HepG2 (cell line): Measurements from ENCODE around the gene HOXD3. TPM values are rescaled to one million over a fixed set of nuclear protein-coding genes. Genes with fewer than 3 reads are reported as not detected.

Experiments
- ATAC-seq: fragments of 200-7000 bp; cut with Tn5 transposase; 3 replicates; pipeline ENCODE4 v1.9.1; 2020; ENCODE audit warnings: mild to moderate bottlenecking, moderate library complexity
- BruUV-seq: library from RNA; stranded (reverse); fragments of 400-500 nt; replicated peaks from 2 replicates; lab custom pipeline; 2021; lab: Mats Ljungman, UMichigan
- CTCF ChIA-PET: fragments of 300-600 bp; formaldehyde crosslinking; extraction: SDS; loops from one replicate; lab custom pipeline; 2021; ENCODE audit warnings: low total read pairs, inconsistent platforms, low intra/inter-chr PET ratio; lab: Yijun Ruan, JAX
- POLR2A ChIA-PET: fragments of 350-600 bp; sonication (Branson Sonifier 250); formaldehyde crosslinking; loops from one replicate; lab custom pipeline; 2020; ENCODE audit warnings: antibody characterized with exemption, inconsistent platforms; lab: Yijun Ruan, JAX
- DNase-seq: peaks from one replicate; pipeline ENCODE4 v3.0.0-alpha.2; 2015; ENCODE audit warnings: low spot score
- FAIRE-seq: peaks from 3 replicates; lab custom pipeline; 2011; peaks lifted over from hg19 to GRCh38; lab: Jason Lieb, UNC
- H2AFZ ChIP-seq: one replicate; pipeline ENCODE4 v1.6.1; 2011; ENCODE audit warnings: low read length, inconsistent platforms
- H3K27ac ChIP-seq: fragments of 300-600 bp; 3 replicates; pipeline ENCODE4 v1.8.0; 2011; ENCODE audit warnings: mixed run types, mild to moderate bottlenecking, mixed read lengths, low read length, inconsistent platforms; ENCODE audit not compliant: insufficient read depth; ENCODE audit errors: extremely low read length
- H3K27me3 ChIP-seq, 2 experiments: fragments of 200-600 bp in 1 of 2; 2 replicates in 1 of 2; 3 replicates in 1 of 2; pipeline versions ENCODE4 v1.6.0 to v1.8.0; 2011; ENCODE audit warnings: low read length in 2 of 2, mild to moderate bottlenecking in 2 of 2, moderate library complexity in 2 of 2, inconsistent platforms in 1 of 2; ENCODE audit not compliant: insufficient read depth in 2 of 2, control insufficient read depth in 1 of 2
- H3K36me3 ChIP-seq, 2 experiments: fragments of 200-600 bp in 1 of 2; replicated peaks in 1 of 2; 2 replicates in 1 of 2; 3 replicates in 1 of 2; pipeline versions ENCODE4 v1.5.1 to v1.8.0; 2011; ENCODE audit warnings: low read length in 2 of 2, inconsistent platforms in 1 of 2; ENCODE audit not compliant: insufficient read depth in 2 of 2, control insufficient read depth in 1 of 2
- H3K4me1 ChIP-seq: 2 replicates; pipeline ENCODE4 v1.5.1; 2012; ENCODE audit warnings: low read length, inconsistent platforms; ENCODE audit not compliant: insufficient read depth
- H3K4me2 ChIP-seq: 2 replicates; pipeline ENCODE4 v1.6.0; 2011; ENCODE audit warnings: low read depth, low read length, inconsistent platforms
- H3K4me3 ChIP-seq, 3 experiments: fragments of 200-600 bp in 1 of 3; sonication (generic), shearing (Covaris generic) in 1 of 3; replicated peaks in 1 of 3; 2 replicates each; pipeline ENCODE4 v1.5.1; 2011 to 2016; ENCODE audit warnings: low read length in 3 of 3, inconsistent platforms in 2 of 3, low read depth in 2 of 3, mild to moderate bottlenecking in 2 of 3, control low read depth in 1 of 3, mixed read lengths in 1 of 3; ENCODE audit not compliant: insufficient read depth in 1 of 3
- H3K79me2 ChIP-seq: one replicate; pipeline ENCODE4 v1.6.1; 2011; ENCODE audit warnings: low read length, inconsistent platforms; ENCODE audit not compliant: insufficient read depth
- H3K9ac ChIP-seq: 2 replicates; pipeline ENCODE4 v1.6.0; 2011; ENCODE audit warnings: mild to moderate bottlenecking, low read depth, low read length, inconsistent platforms; ENCODE audit not compliant: insufficient read depth
- H3K9me3 ChIP-seq: 2 replicates; pipeline ENCODE4 v1.5.1; 2012; ENCODE audit warnings: mild to moderate bottlenecking, low read length
- H4K20me1 ChIP-seq: 2 replicates; pipeline ENCODE4 v1.6.0; 2011; ENCODE audit warnings: inconsistent platforms, mild to moderate bottlenecking, low read length, moderate library complexity; ENCODE audit not compliant: insufficient read depth
- EHMT2 ChIP-seq: fragments of 200-600 bp; sonication (generic); IDR thresholded peaks from 2 replicates; pipeline ENCODE4 v1.7.0; 2017; ENCODE audit warnings: antibody characterized with exemption, low read depth, low read length, borderline replicate concordance
- GABPA ChIP-seq, 2 experiments: IDR thresholded peaks; 2 replicates each; pipeline ENCODE4 v1.6.1; 2011 to 2016; ENCODE audit warnings: low read depth in 2 of 2, low read length in 1 of 2, missing biosample characterization in 1 of 2, missing genetic modification characterization in 1 of 2
- HNF1A ChIP-seq, 2 experiments: sonication (generic) in 1 of 2; formaldehyde crosslinking in 1 of 2; IDR thresholded peaks; 2 replicates each; pipeline versions ENCODE4 v1.4.0 to v1.6.1; 2016 to 2020; ENCODE audit warnings: borderline replicate concordance in 1 of 2, low read depth in 1 of 2, mild to moderate bottlenecking in 1 of 2, missing genetic modification reagents in 1 of 2
- KDM4B ChIP-seq: sonication (generic); formaldehyde crosslinking; IDR thresholded peaks from 2 replicates; pipeline ENCODE4 v1.4.0; 2020; ENCODE audit warnings: missing genetic modification reagents
- KIAA2018 ChIP-seq: sonication (generic); formaldehyde crosslinking; IDR thresholded peaks from 2 replicates; pipeline ENCODE4 v1.5.0; 2020; ENCODE audit warnings: mild to moderate bottlenecking, missing genetic modification reagents, borderline replicate concordance
- PAX8 ChIP-seq: sonication (generic); formaldehyde crosslinking; IDR thresholded peaks from 2 replicates; pipeline ENCODE4 v1.8.0; 2022; ENCODE audit warnings: mild to moderate bottlenecking, missing genetic modification reagents, borderline replicate concordance
- PHF20 ChIP-seq: sonication (generic); formaldehyde crosslinking; IDR thresholded peaks from 2 replicates; pipeline ENCODE4 v1.5.0; 2020; ENCODE audit warnings: mild to moderate bottlenecking, missing genetic modification reagents
- RCOR2 ChIP-seq: IDR thresholded peaks from 2 replicates; pipeline ENCODE4 v1.6.1; 2016; ENCODE audit warnings: missing biosample characterization, missing genetic modification reagents
- SAFB2 ChIP-seq: sonication (generic); formaldehyde crosslinking; IDR thresholded peaks from 2 replicates; pipeline ENCODE4 v1.5.1; 2020; ENCODE audit warnings: missing genetic modification reagents, low read depth, mild to moderate bottlenecking, borderline replicate concordance
- SRSF4 ChIP-seq: fragments of 200-400 bp; formaldehyde crosslinking; IDR thresholded peaks from one replicate; pipeline ENCODE4 v1.6.1; 2018; ENCODE audit warnings: mild to moderate bottlenecking, low read depth, low read length, moderate library complexity; ENCODE audit not compliant: poor library complexity, severe bottlenecking
- ZNF124 ChIP-seq: sonication (generic); formaldehyde crosslinking; IDR thresholded peaks from 2 replicates; pipeline ENCODE4 v1.4.0; 2020; ENCODE audit warnings: missing genetic modification reagents
- ZSCAN29 ChIP-seq: sonication (generic); formaldehyde crosslinking; conservative IDR thresholded peaks from 2 replicates; pipeline ENCODE4 v1.4.0; 2020; ENCODE audit warnings: mild to moderate bottlenecking, missing genetic modification reagents
- WGBS: methylation state at CpG from one replicate; pipeline ENCODE4 v1.1.6; 2017; ENCODE audit warnings: low lambda C conversion rate; 5-methylcytosine and 5-hydroxymethylcytosine counted together
- in situ Hi-C: cut with HindIII; loops from 2 replicates; pipeline ENCODE4 v1.10.0; 2017; ENCODE audit warnings: low pct_unique_long_range_greater_than_20kb; ENCODE audit not compliant: extremely low pct_ligation_motif_present
- intact Hi-C: fragments of 100-400 bp; cut with micrococcal nuclease; formaldehyde crosslinking; loops from one replicate; pipeline ENCODE4 v1.10.0; 2022; ENCODE audit not compliant: unreplicated experiment
- polyA plus RNA-seq, 8 experiments: library from polyadenylated mRNA; depleted of rRNA in 3 of 8; stranded (reverse) in 7 of 8; unstranded in 1 of 8; fragments of >200 nt; fragmentation: Illumina TruSeq in 4 of 8; extraction: Trizol in 4 of 8; gene quantifications; 2 replicates each; pipeline versions ENCODE4 v1.2.1 to v1.2.3, GENCODE V29; 2011 to 2016; ENCODE audit warnings: low read depth in 4 of 8, missing spikeins in 1 of 8, mixed read lengths in 1 of 8; ENCODE audit not compliant: insufficient read depth in 1 of 8
- total RNA-seq, 5 experiments: library from RNA; depleted of rRNA; stranded (reverse); fragments of >200 nt; fragmentation: Illumina TruSeq; extraction: Trizol; gene quantifications; 2 replicates each; pipeline ENCODE4 v1.2.3, GENCODE V29; 2016; ENCODE audit warnings: low read depth in 1 of 5

The HOXD3 gene
- total and polyA plus RNA-seq, 2 of the 13 experiments (the other 11 are each of a cell fraction or from before 2014, with no cell fraction given) = 0.05 to 0.09 TPM

- WGBS = 19% methylated on average over 7 of the region's 7 CpGs
- ChIA-PET CTCF (no interaction called here), POLR2A (no interaction called here)
- no peaks in the 10 kb centered on the region for H3K9me3 ChIP-seq
- H3K4me3 ChIP-seq = no peak overlapping the region
- peaks cover 5% of the 10 kb centered on the region; the same call in 1 of the 2 replicates for H3K4me1 ChIP-seq
- no peak overlapping the region for H3K4me2 ChIP-seq
- no peaks in the 10 kb centered on the region for H4K20me1 ChIP-seq
- in situ Hi-C loops (no loop called here), intact Hi-C loops (no loop called here)
- ATAC-seq = no peak
- no TSS peak for BruUV-seq
- H3K9ac ChIP-seq = no peak overlapping the region
- DNase-seq = no peak
- no peak overlapping the region for H2AFZ ChIP-seq
- no peaks in the 10 kb centered on the region for H3K79me2 ChIP-seq
- no peaks in the 10 kb centered on the region for H3K36me3 ChIP-seq
- no peak for FAIRE-seq
- no peak overlapping the region for H3K27ac ChIP-seq
- H3K27me3 ChIP-seq = peaks cover 0 to 47% of the 10 kb centered on the region in 2 experiments; a peak in 3 of 5 replicates
- no peak for TF ChIP-seq PHF20 (CRISPR knock-in tag)
- TF ChIP-seq PAX8 (CRISPR knock-in tag) = no peak
- no peak for TF ChIP-seq RCOR2
- no peak for TF ChIP-seq ZNF124
- TF ChIP-seq KIAA2018 (CRISPR knock-in tag) = no peak
- TF ChIP-seq SRSF4 = no peak
- TF ChIP-seq ZSCAN29 (CRISPR knock-in tag) = no peak
- TF ChIP-seq SAFB2 (CRISPR knock-in tag) = no peak
- no peak for TF ChIP-seq HNF1A (IDR thresholded peaks at IDR 0.05; ENCODE audit: low read depth)
- no peak for TF ChIP-seq HNF1A (CRISPR knock-in tag; IDR thresholded peaks at IDR 0.05; ENCODE audit: borderline replicate concordance)
- no peak for TF ChIP-seq KDM4B (CRISPR knock-in tag)
- TF ChIP-seq GABPA (IDR thresholded peaks at IDR 0.05; ENCODE audit: low read depth, low read length) = no peak
- no peak for TF ChIP-seq GABPA (CRISPR knock-in tag; IDR thresholded peaks at IDR 0.05; ENCODE audit: low read depth)
- TF ChIP-seq EHMT2 = no peak
Observed at GRCh38 chr2:176202491-176202890, 45.4 kb downstream of the HOXD3 start.
